DOHH2 (cell line): ENCODE data around the gene ARL8B.

Experiments
- EZH2phosphoT487 ChIP-seq: fragments of 200-600 bp; sonication (generic); IDR thresholded peaks from 2 replicates; pipeline ENCODE4 v1.6.1; 2017; ENCODE audit warnings: borderline replicate concordance, mild to moderate bottlenecking, antibody characterized with exemption, low read length, moderate library complexity, mixed read lengths
- TF ChIP-seq, protein P1 (sequence below): fragments of 200-600 bp; sonication (generic); IDR thresholded peaks from one replicate; pipeline ENCODE4 v1.5.1; 2014; ENCODE audit warnings: antibody characterized with exemption, mild to moderate bottlenecking, low read depth, low read length; ENCODE audit not compliant: poor library complexity, severe bottlenecking

DNA sequence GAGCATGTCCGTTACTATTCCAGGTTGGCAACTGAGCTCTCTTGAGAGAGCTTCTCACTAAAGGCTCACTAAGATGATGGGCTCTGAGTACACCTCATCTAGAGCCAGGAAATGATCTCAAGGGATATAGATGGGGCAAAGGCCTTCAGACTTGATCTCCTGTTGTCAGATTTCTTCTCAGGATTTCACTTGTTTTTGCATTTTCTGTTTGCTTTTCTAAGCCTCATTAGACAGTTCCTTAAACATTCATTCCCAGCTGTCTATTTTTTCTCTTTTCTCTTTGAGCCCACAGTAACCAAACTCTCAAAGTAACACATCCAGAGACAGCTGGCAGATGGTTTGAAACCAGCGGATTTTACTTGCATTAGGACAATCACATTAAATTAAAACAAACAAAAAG is 28.4 kb upstream of the ARL8B start:
- TF ChIP-seq, protein P1, sequence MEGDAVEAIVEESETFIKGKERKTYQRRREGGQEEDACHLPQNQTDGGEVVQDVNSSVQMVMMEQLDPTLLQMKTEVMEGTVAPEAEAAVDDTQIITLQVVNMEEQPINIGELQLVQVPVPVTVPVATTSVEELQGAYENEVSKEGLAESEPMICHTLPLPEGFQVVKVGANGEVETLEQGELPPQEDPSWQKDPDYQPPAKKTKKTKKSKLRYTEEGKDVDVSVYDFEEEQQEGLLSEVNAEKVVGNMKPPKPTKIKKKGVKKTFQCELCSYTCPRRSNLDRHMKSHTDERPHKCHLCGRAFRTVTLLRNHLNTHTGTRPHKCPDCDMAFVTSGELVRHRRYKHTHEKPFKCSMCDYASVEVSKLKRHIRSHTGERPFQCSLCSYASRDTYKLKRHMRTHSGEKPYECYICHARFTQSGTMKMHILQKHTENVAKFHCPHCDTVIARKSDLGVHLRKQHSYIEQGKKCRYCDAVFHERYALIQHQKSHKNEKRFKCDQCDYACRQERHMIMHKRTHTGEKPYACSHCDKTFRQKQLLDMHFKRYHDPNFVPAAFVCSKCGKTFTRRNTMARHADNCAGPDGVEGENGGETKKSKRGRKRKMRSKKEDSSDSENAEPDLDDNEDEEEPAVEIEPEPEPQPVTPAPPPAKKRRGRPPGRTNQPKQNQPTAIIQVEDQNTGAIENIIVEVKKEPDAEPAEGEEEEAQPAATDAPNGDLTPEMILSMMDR, result no peak
- TF ChIP-seq EZH2phosphoT487, result no peak
